HG03469 (cell line): ENCODE results near the gene TGM2.

Experiments used
- ATAC-seq: cut with Tn5 transposase; IDR thresholded peaks from one replicate; pipeline ENCODE4 v1.9.1; 2021; ENCODE audit warnings: mild to moderate bottlenecking, moderate library complexity, moderate number of reproducible peaks; ENCODE audit not compliant: unreplicated experiment

Gene TGM2

DNA sequence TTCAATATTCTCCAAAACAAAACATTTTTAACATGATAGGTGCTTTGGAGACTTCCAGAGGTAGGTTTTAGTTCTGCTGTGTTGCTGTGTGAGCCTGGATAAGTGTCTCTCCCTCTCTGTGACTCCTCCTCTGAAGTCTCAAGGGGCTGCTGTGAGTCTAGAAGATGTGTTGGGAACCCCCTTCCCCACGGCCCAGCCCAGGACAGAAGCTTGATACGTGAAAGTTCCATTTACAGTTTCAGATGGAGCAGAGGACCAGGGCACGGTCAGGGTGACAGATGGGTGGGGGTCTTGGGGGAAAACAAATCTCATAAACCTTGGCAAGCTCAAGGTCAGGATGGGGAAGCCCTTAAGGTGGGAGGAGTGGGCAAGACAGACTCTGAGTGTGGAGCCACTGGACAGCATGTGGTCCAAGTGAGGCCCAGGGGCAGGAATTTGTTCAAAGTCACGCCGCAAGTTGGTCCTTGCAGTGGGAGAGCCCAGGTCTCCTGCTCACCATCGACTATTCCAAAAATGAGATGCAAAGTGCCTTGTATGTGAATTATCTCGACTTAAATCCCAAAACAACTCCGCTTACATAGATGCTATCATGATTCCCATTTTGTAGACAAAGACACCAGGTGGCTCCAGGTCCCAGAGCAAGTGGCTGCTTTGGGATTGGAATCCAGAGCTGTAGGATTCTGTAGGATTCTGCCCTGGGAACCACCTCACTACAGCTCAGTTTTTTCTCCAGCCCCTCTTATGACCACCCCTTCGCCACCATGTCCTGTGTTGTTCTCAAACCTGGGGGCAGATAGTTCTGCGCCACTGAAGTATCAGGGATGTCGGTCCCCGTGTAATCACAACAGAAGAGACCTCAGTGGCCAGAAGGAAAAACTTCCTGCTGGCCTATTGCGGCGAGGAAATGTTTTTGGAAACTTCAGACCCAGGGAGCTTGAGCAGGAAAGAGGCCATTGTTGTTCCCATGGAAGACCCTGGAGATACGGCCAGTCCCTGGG is 1.9 kb downstream of the TGM2 start:
- ATAC-seq = no peak

DNA sequence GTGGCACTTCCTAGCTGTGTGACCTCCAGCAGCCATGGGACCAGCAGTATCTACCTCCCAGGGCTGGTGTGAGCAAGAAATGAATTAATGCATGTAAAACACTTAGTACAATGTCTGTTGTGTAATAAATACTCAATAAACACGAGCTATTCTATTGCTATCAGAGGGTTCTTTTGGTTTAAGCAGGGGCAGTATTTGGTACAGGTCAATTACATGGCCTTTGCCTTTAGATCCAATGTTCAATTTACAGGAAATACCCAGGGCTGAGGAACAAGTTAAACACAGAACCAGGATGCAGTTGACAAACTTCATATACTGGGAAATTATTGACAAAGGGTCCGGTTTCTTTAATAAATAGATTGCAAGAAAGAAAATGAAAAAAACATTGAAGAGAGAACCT is 2.9 kb downstream of the TGM2 start:
- ATAC-seq = no peak

GRCh38 chr20:38161412-38161774 is 3.7 kb downstream of the TGM2 start:
- no peak for ATAC-seq

DNA sequence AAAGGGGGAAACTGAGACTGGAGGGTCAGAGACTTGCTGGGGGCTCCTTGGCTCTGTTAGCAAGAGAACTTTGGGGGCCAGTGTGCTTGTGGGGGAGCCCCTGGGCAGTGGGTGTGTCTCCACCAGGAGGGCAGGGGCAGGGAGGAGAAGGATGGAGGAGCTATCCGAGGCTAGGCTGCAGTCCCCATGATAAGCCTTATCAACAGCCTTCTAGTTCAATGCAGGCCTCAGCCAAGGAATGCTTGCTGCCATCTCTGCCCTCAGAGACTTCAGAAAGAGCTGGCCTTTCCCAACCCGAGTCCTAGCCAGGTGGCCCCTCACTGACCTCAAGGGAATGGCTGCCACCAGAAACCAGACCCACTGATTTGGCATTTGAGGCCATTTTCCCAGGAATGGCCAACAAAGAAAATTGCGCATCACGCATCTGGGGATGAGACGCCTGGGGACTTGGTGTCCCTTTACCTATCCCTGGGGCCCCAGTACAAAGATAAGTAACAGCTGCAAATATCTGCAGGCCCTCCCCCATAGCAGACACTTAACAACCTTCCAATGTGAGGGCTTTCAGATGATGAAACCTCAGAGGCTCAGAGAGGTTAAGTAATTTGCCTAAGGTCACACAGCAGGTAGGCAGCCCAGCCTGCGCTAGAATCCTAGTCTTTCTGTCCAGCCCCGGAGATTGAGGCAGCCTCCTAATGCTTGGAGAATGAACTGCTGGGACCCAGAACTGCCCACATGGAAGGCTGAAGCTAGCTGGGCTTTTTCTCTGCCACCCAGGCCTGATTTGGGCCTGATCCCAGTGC is 4.9 kb downstream of the TGM2 start:
- ATAC-seq = no peak

GRCh38 chr20:38159566-38159956 is 5.5 kb downstream of the TGM2 start:
- no peak for ATAC-seq

DNA sequence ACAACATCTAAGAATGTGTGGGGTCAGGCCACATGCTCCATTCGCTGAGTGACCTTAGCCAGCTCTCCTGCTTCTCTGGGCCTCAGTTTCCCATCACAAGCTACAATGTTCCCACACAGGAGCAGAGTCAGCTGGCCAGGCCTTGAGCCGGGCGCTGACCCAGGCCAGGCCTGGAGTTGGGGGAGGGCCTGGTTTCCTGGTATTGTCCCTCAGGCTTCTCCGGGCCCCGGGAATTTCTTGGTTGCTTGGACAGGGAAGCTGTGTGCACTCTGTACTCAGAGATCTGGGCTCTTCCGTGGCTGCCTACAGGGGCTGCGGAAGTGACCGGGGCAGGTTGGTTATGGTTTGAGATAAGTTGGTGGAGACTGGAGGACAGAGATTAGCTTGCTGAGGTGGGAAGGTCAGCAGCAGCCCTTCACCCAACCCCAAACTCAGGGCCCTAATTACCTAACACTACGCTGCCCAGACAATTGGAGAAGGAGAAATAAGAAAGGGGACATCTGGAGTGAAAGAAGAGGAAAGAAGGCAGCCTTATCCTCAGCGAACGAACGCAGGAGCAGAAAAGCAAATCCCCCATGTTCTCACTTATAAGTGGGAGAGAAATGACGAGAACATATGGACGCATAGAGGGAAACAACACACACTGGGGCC is 6.2 kb downstream of the TGM2 start:
- no peak for ATAC-seq

GRCh38 chr20:38157635-38158495 is 7.2 kb downstream of the TGM2 start:
- ATAC-seq = no peak

DNA sequence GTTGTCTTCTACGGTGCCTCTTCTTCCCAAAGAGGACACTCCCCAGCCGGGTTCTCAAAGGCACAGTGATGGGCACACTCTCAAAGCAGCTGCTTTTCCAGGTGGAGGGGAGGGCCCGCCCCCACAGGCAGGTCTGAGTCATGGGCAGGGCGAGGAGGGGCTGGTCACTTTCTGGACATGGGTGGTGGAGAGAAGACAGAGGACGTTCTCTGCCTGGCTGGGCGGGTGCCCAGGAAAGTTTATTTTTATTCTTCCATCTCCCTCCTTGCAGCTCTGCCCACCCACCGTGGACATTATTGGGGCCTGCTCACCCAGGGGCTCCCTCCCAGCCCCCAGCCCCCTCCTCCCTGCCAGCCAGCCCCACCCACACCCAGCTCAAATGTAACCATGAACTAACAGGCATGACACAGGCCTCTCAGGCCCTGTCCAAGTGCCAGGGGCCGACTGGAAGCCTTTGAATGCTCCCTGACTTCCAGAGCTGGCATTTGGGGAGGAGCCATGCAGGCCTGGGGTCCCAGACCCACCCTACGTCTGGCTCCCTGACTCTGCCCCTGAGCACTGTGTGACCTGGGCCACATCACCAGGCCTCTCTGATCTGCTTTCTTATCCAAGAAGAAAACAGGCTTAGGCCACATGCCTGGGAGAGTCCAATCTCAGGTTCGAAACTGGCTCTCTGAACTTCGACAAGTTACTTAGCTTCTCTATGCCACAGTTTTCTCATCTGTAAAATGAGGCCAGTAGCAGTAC is 8.0 kb downstream of the TGM2 start:
- no peak for ATAC-seq

- ATAC-seq = no peak
These were observed 8.8 kb downstream of the TGM2 start for GRCh38 chr20:38156280-38156679.

DNA sequence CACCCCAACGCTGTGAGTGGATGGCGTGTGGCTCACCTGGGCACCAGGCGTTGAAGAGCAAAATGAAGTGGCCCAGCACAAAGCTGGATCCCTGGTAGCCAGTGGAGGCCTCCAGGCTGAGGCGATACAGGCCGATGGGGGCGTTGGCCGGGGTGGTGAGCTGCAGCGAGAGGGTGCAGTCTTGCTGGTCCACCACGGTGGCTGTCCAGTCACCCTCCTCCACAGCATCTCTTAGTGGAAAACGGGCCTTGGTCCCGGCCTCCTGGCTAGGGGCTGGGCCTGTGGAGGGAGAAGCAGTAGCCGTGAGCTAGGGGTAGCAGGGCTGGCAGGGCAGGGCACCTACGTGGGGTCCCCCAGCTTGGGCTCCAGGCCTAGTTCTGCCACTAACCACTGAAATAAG is 9.3 kb downstream of the TGM2 start:
- ATAC-seq = no peak

DNA sequence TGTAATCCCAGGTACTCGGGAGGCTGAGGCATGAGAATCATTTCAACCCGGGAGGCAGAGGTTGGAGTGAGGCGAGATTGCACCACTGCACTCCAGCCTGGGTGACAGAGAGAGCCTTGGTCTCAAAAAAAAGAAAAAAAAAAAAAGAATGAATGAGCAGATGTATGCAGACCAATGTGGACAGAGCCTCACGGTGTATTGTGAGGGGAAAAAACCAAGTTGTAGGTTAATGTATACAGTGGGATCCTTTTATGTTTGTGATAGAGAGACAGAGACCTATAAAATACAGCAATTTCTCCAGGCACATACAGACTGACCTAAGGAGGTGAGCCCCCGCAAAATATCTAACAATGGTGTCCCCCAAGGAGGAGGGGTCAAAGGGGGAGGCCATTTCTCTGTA is 11.7 kb downstream of the TGM2 start:
- ATAC-seq = no peak

GRCh38 chr20:38152621-38153221 is 12.3 kb downstream of the TGM2 start:
- ATAC-seq = no peak

DNA sequence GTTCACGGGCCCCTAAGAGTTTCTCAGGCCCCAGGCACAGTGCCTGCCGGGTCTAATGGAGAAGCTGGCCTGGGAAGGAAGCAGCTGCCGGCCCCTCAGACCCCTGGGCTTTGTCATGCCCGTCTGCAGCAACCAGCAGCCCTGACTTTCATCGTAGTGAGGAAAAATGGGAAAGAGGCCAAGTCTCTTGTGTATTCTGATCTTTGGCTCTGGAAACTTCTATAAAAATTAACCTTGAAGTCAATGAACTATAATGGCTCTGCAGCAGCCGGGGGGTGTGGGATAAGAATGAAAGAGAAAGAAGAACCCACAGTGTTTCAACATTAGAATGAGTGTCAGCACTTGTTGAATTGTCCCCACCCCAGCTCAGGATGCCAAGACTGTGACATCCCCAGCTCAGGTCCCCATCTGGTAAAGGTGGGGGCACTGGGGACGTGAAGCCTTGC is 12.9 kb downstream of the TGM2 start:
- ATAC-seq = no peak

GRCh38 chr20:38151455-38151854 is 13.6 kb downstream of the TGM2 start:
- no peak for ATAC-seq

DNA sequence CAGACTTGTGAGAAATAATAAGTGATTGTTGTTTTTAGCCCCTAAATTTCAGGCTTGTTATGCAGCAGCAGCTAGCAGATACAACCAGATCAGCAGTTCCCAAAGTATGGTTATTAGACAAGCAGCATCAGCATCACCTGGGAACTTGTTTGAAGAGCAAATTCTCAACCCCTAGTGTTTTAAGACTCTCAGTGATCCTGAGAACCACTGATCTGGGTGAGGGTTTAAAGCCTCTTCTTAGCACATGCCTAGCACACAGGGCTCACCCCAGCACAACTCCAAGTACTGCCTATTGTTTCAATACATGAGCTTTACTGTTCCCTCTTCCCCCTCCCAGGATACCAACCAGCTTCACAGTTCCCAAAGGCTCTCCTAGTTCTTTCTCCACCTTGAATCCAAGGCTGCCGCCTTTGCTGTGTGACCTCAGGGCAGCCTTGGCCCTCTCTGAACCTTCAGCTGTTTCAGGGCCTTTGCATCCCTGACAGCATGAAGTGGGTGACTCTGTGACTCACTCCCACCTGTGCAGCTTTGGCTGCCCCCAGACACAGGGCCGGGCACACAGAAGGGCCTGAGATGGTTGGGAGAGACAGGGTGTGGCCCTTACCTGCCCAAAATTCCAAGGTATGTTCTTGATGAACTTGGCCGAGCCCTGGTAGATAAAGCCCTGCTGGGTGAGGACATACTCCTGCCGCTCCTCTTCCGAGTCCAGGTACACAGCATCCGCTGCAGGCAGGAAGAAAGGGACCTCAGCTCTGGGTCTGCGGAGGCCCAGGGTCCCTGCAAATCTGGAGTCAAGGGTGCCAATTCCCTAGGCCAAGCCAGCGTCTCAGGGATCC is 14.5 kb downstream of the TGM2 start:
- ATAC-seq = no peak

- ATAC-seq = no peak
These were observed 16.6 kb downstream of the TGM2 start for GRCh38 chr20:38148328-38149102.

DNA sequence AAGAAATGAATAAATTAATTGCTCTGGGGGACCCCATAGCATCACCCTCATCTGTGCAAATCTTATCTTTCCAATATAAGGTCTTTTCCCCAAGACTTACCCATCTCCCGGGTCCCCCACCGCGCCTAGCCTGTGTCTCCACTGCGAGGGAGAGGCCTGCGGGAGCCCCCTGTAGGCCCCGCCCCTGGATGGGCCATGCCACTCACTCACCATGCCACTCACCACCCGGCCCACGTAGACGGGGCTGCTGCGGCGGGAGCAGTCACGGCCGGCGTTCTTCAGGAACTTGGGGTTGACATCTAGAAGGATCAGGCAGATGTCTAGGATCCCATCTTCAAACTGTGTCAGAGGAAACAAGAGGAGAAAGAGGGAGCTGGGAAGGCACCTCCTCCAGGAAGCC is 17.3 kb downstream of the TGM2 start:
- no peak for ATAC-seq

- ATAC-seq = no peak
These were observed 17.9 kb downstream of the TGM2 start for GRCh38 chr20:38147163-38147562.
